ENCODE data around the gene XG. TPM values are rescaled to one million over a fixed set of nuclear protein-coding genes. Genes with fewer than 3 reads are reported as not detected.
"Not testable (repeated sequence)": the region's sequence is repeated elsewhere in the genome, so short reads cannot be mapped to it uniquely, and the experiment has no call there.

The XG gene
- total and polyA plus RNA-seq, 7 donors, result 0.03 to 1.1 TPM; not detected in 5

- no peak for TF ChIP-seq POLR2A (IDR thresholded peaks at IDR 0.05)
- intact Hi-C loops (cut with DNase I), result no loop called here
These were observed 19.8 kb upstream of the XG start for GRCh38 chrX:2732076-2732475.

GRCh38 chrX:2732649-2733048 lies 19.2 kb upstream of the XG start:
- H3K27ac ChIP-seq, result no peak overlapping the region
- no peaks in the 10 kb centered on the region for H3K27me3 ChIP-seq
- H3K4me1 ChIP-seq, result no peaks in the 10 kb centered on the region
- intact Hi-C loops (cut with DNase I), result no loop called here
- DNase-seq, result no peak
- no peak for TF ChIP-seq CTCF (IDR thresholded peaks at IDR 0.05)
- H3K4me3 ChIP-seq, result no peak overlapping the region
- peaks cover 0 to 83% (median 30%) of the 10 kb centered on the region in 4 donors for H3K36me3 ChIP-seq
- H3K9me3 ChIP-seq, result no peaks in the 10 kb centered on the region

More at GRCh38 chrX:2732076-2732475, 19.8 kb upstream of the XG start:
- peaks cover 0 to 84% (median 34%) of the 10 kb centered on the region in 4 donors for H3K36me3 ChIP-seq
- no peak for DNase-seq
- H3K27me3 ChIP-seq, result no peaks in the 10 kb centered on the region
- no peaks in the 10 kb centered on the region for H3K4me1 ChIP-seq
- no peaks in the 10 kb centered on the region for H3K9me3 ChIP-seq
- no peak overlapping the region for H3K27ac ChIP-seq
- WGBS, 2 donors, result 73 to 87% methylated on average over 9 of the region's 9 CpGs
- H3K4me3 ChIP-seq, result no peak overlapping the region

GRCh38 chrX:2733286-2733685 lies 18.6 kb upstream of the XG start:
- WGBS, 2 donors, result 95 to 96% methylated on average over 9 of the region's 9 CpGs
- Histone ChIP-seq H3K36me3 (peaks cover 0 to 83% (median 29%) of the 10 kb centered on the region in 4 donors), H3K27me3 (no peaks in the 10 kb centered on the region), H3K27ac (no peak overlapping the region), H3K4me3 (no peak overlapping the region), H3K4me1 (no peaks in the 10 kb centered on the region), H3K9me3 (no peaks in the 10 kb centered on the region)
- no peak for TF ChIP-seq POLR2A (IDR thresholded peaks at IDR 0.05)
- TF ChIP-seq CTCF (IDR thresholded peaks at IDR 0.05), result no peak
- no peak for TF ChIP-seq EP300 (IDR thresholded peaks at IDR 0.05)
- no peak for TF ChIP-seq POLR2AphosphoS5 (IDR thresholded peaks at IDR 0.05)
- intact Hi-C loops (cut with DNase I), result no loop called here
- DNase-seq, result no peak

- Histone ChIP-seq H3K27me3 (no peaks in the 10 kb centered on the region), H3K4me1 (no peaks in the 10 kb centered on the region), H3K36me3 (peaks cover 0 to 83% (median 30%) of the 10 kb centered on the region in 4 donors), H3K9me3 (no peaks in the 10 kb centered on the region), H3K4me3 (no peak overlapping the region), H3K27ac (no peak overlapping the region)
- DNase-seq, result no peak
- 80 to 83% methylated on average over 4 of the region's 4 CpGs for WGBS, 2 donors
- TF ChIP-seq POLR2AphosphoS5 (IDR thresholded peaks at IDR 0.05), result no peak
- no peak for TF ChIP-seq POLR2A (IDR thresholded peaks at IDR 0.05)
- no peak for TF ChIP-seq EP300 (IDR thresholded peaks at IDR 0.05)
- TF ChIP-seq CTCF (IDR thresholded peaks at IDR 0.05), result no peak
- intact Hi-C loops (cut with DNase I), result no loop called here
These were observed 16.6 kb upstream of the XG start for GRCh38 chrX:2735270-2735669.

GRCh38 chrX:2740672-2741071 lies 11.2 kb upstream of the XG start:
- H3K36me3 ChIP-seq, result peaks cover 0 to 71% (median 20%) of the 10 kb centered on the region in 4 donors
- H3K4me3 ChIP-seq, result no peak overlapping the region
- no peak overlapping the region for H3K27ac ChIP-seq
- TF ChIP-seq POLR2AphosphoS5 (IDR thresholded peaks at IDR 0.05), result no peak
- TF ChIP-seq EP300 (IDR thresholded peaks at IDR 0.05), result no peak
- WGBS, 2 donors, result 92 to 95% methylated on average over 11 of the region's 11 CpGs
- H3K9me3 ChIP-seq, result no peaks in the 10 kb centered on the region
- no peaks in the 10 kb centered on the region for H3K4me1 ChIP-seq
- H3K27me3 ChIP-seq, result no peaks in the 10 kb centered on the region
- intact Hi-C loops (cut with DNase I), result no loop called here
- DNase-seq, result no peak

- Histone ChIP-seq H3K9me3 (no peaks in the 10 kb centered on the region), H3K27me3 (no peaks in the 10 kb centered on the region), H3K4me3 (no peak overlapping the region), H3K27ac (no peak overlapping the region), H3K4me1 (peaks cover 0 to 2% (median 0%) of the 10 kb centered on the region in 4 donors), H3K36me3 (peaks cover 0 to 70% (median 20%) of the 10 kb centered on the region in 4 donors)
- 97% methylated on average over 3 of the region's 3 CpGs for WGBS, 2 donors
- DNase-seq, result no peak
- intact Hi-C loops (cut with DNase I), result no loop called here
- TF ChIP-seq POLR2A (IDR thresholded peaks at IDR 0.05) (no peak), EP300 (IDR thresholded peaks at IDR 0.05) (no peak), POLR2AphosphoS5 (IDR thresholded peaks at IDR 0.05) (peak in 1 of 4 donors; percentile 10)
These were observed 10.5 kb upstream of the XG start for GRCh38 chrX:2741386-2741785.

GRCh38 chrX:2746250-2746649 lies 5.6 kb upstream of the XG start:
- H3K27ac ChIP-seq; H3K27me3 ChIP-seq; H3K4me3 ChIP-seq; DNase-seq; H3K4me1 ChIP-seq; intact Hi-C loops (cut with DNase I); H3K9me3 ChIP-seq: not testable (repeated sequence)
- H3K36me3 ChIP-seq, result peaks cover 0 to 24% (median 2%) of the 10 kb centered on the region in 4 donors
- WGBS, 2 donors, result 13 to 50% methylated on average over 6 of the region's 6 CpGs
